A673 (cell line): Measurements from ENCODE around the gene OBP2B. TPM values are rescaled to one million over a fixed set of nuclear protein-coding genes. Genes with fewer than 3 reads are reported as not detected.

Source experiments
- BruUV-seq: library from RNA; stranded (reverse); fragments of 400-500 nt; replicated peaks from 2 replicates; lab custom pipeline; 2021; lab: Mats Ljungman, UMichigan
- CTCF ChIA-PET: fragments of 300-600 bp; sonication (Branson Sonifier 250); formaldehyde crosslinking; loops from one replicate; lab custom pipeline; 2022; ENCODE audit warnings: antibody characterized with exemption; lab: Charles Lee
- POLR2A ChIA-PET: fragments of 300-600 bp; sonication (Branson Sonifier 250); formaldehyde crosslinking; loops from one replicate; lab custom pipeline; 2022; ENCODE audit warnings: antibody characterized with exemption; ENCODE audit not compliant: low non-redundant PET; lab: Charles Lee
- DNase-seq: peaks from one replicate; pipeline ENCODE4 v3.0.0-alpha.2; 2015; ENCODE audit warnings: low spot score
- H3K27ac ChIP-seq: fragments of 200-600 bp; sonication (generic); 2 replicates; pipeline ENCODE4 v1.5.1; 2016; ENCODE audit warnings: mixed run types, low read depth, mild to moderate bottlenecking, mixed read lengths, antibody characterized with exemption, low read length; ENCODE audit not compliant: poor library complexity, severe bottlenecking
- H3K27me3 ChIP-seq: fragments of 200-600 bp; sonication (generic); replicated peaks from 2 replicates; pipeline ENCODE4 v1.6.1; 2017; ENCODE audit warnings: mixed run types, low read depth, mild to moderate bottlenecking, mixed read lengths, antibody characterized with exemption, low read length; ENCODE audit not compliant: insufficient read depth, poor library complexity
- H3K36me3 ChIP-seq: fragments of 200-600 bp; sonication (generic); 2 replicates; pipeline ENCODE4 v1.6.1; 2016; ENCODE audit warnings: mixed run types, mild to moderate bottlenecking, mixed read lengths, antibody characterized with exemption, low read length; ENCODE audit not compliant: insufficient read depth, poor library complexity, severe bottlenecking
- H3K4me1 ChIP-seq: fragments of 200-600 bp; sonication (generic); 2 replicates; pipeline ENCODE4 v1.6.1; 2017; ENCODE audit warnings: mixed run types, mild to moderate bottlenecking, mixed read lengths, antibody characterized with exemption, low read length; ENCODE audit not compliant: insufficient read depth, poor library complexity, severe bottlenecking
- H3K4me3 ChIP-seq: fragments of 200-600 bp; sonication (generic); 2 replicates; pipeline ENCODE4 v1.5.1; 2016; ENCODE audit warnings: low read depth, mixed run types, mild to moderate bottlenecking, mixed read lengths, low read length; ENCODE audit not compliant: poor library complexity, severe bottlenecking
- H3K9me3 ChIP-seq: fragments of 200-600 bp; sonication (generic); 2 replicates; pipeline ENCODE4 v1.6.1; 2016; ENCODE audit warnings: mixed run types, low read depth, mild to moderate bottlenecking, mixed read lengths, antibody characterized with exemption, low read length; ENCODE audit not compliant: poor library complexity, severe bottlenecking
- EZH2 ChIP-seq: fragments of 200-600 bp; sonication (generic); IDR thresholded peaks from 2 replicates; pipeline ENCODE4 v1.6.1; 2017; ENCODE audit warnings: borderline replicate concordance, low read depth, mild to moderate bottlenecking, mixed read lengths, antibody characterized with exemption, low read length; ENCODE audit not compliant: poor library complexity, severe bottlenecking
- intact Hi-C: fragments of 100-400 bp; cut with micrococcal nuclease; formaldehyde crosslinking; loops from one replicate; pipeline ENCODE4 v1.10.0; 2022; ENCODE audit not compliant: unreplicated experiment
- total RNA-seq: library from RNA; stranded (reverse); gene quantifications from 2 replicates; pipeline ENCODE4 v1.2.3, GENCODE V29; 2021
- TF ChIP-seq, protein P1 (sequence below): fragments of 300-800, 200-600 bp; sonication (generic); conservative IDR thresholded peaks from 2 replicates; pipeline ENCODE4 v1.5.1; 2017; ENCODE audit warnings: low read depth, mild to moderate bottlenecking, antibody characterized with exemption, low read length, moderate library complexity, mixed read lengths

The OBP2B gene
- total RNA-seq, 1 experiment from 2014 or later, result not detected

DNA sequence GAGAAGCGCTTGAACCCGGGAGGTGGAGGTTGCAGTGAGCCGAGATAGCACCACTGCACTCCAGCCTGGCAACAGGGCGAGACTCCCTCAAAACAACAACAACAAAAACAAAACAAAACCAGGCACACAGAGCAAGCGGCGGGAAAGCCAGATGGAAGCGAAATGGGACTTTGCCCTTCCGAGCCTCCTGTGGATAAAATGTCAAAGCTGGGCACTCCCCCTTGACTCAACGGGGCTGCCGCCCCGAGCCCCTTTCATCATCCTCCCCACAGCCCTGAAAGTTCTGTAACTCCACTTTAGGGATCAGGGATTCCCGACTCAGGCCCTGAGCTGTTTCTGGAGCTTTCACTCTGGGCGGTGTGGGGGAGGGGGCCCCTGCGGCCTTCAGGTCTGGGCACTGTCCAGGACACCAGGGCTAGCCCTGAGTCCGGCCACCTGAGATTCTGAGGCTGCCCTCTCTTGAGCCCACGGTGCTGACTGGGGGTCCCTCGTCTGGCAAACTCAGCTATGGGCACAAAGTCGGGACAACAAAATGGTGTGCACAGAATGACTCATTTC is 30.6 kb upstream of the OBP2B start:
- no TSS peak for BruUV-seq
- H3K27ac ChIP-seq, result no peak overlapping the region
- no peaks in the 10 kb centered on the region for H3K27me3 ChIP-seq
- no peaks in the 10 kb centered on the region for H3K36me3 ChIP-seq
- intact Hi-C loops, result no loop called here
- TF ChIP-seq, protein P1, sequence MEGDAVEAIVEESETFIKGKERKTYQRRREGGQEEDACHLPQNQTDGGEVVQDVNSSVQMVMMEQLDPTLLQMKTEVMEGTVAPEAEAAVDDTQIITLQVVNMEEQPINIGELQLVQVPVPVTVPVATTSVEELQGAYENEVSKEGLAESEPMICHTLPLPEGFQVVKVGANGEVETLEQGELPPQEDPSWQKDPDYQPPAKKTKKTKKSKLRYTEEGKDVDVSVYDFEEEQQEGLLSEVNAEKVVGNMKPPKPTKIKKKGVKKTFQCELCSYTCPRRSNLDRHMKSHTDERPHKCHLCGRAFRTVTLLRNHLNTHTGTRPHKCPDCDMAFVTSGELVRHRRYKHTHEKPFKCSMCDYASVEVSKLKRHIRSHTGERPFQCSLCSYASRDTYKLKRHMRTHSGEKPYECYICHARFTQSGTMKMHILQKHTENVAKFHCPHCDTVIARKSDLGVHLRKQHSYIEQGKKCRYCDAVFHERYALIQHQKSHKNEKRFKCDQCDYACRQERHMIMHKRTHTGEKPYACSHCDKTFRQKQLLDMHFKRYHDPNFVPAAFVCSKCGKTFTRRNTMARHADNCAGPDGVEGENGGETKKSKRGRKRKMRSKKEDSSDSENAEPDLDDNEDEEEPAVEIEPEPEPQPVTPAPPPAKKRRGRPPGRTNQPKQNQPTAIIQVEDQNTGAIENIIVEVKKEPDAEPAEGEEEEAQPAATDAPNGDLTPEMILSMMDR, result no peak
- no peak for TF ChIP-seq EZH2
- H3K4me3 ChIP-seq, result no peak overlapping the region
- ChIA-PET POLR2A (no interaction called here), CTCF (no interaction called here)
- H3K9me3 ChIP-seq, result no peaks in the 10 kb centered on the region
- DNase-seq, result no peak
- peaks cover 3% of the 10 kb centered on the region for H3K4me1 ChIP-seq

DNA sequence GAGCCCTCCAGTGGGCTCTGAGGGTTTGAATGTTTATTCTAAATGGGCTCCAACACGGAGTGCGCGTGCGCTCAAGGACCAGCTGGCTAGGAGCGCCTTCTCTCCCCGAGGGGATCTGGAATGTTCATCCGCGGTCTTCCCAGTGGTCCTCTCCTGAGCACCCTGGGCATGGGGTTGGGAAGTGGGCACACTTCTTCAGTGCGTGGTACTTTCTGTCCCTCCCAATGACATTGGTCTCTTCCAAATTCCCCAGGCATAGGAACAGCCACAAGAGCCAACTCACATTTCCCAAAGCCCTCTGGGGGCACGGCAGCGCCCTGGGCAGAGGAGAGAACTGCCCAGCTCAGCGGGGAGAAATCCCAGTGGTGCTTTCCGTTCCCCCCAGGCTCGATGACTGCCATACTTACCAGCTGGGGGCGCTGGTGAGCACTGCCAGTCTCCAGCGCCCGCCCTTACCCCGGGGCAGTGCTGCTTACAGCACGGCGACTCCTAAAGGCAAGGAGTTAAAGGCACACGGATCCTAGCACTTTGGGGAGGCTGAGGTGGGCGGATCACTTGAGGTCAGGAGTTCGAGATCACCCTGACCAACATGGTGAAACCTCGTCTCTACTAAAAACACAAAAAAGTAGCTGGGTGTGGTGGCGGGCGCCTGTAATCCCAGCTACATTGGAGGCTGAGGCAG is 29.9 kb upstream of the OBP2B start:
- no peak overlapping the region for H3K27ac ChIP-seq
- TF ChIP-seq EZH2, result no peak
- TF ChIP-seq, protein P1, result peak; percentile 87
- CTCF ChIA-PET, result no interaction called here

DNA sequence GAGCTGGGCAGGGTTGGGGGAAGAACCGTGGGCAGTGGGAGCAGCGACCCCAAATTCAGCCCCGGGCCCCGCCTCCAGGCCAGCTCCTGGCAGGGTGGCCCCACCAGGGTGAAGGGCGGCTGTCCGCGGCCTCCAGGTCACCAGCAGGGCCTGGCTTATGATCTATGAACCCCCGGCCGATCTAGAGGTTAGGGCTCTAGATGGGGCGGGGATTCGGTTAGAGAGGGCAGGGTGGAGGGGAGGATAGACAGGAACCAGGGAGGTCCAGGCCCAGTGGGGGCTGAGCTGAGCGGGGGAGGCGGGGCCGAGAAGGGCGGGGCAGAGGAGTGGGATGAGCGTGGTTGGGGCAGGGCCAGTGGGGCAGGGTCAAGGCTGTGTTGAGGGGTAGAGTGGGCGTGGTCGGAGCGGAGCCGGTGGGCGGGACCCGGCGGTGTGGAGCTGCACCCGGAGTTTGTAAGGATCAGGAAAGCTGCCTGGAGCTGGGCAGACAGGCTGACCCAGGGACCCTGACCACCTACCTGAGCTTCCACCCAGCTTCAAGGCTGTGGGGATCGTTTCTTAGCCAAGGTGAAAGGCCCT is 29.3 kb upstream of the OBP2B start:
- no peaks in the 10 kb centered on the region for H3K9me3 ChIP-seq
- ChIA-PET CTCF (no interaction called here), POLR2A (no interaction called here)
- peak overlapping the region; percentile 17 for H3K4me3 ChIP-seq
- H3K27ac ChIP-seq, result no peak overlapping the region
- BruUV-seq, result no TSS peak
- no peaks in the 10 kb centered on the region for H3K36me3 ChIP-seq
- intact Hi-C loops, result no loop called here
- peak; percentile 46 for DNase-seq
- peaks cover 3% of the 10 kb centered on the region for H3K4me1 ChIP-seq
- TF ChIP-seq EZH2, result no peak
- TF ChIP-seq, protein P1, result no peak
- H3K27me3 ChIP-seq, result no peaks in the 10 kb centered on the region

More for the DNA sequence above, 29.9 kb upstream of the OBP2B start:
- POLR2A ChIA-PET, result no interaction called here
- H3K9me3 ChIP-seq, result no peaks in the 10 kb centered on the region
- no TSS peak for BruUV-seq
- peaks cover 3% of the 10 kb centered on the region for H3K4me1 ChIP-seq
- peak; percentile 77 for DNase-seq
- no peaks in the 10 kb centered on the region for H3K27me3 ChIP-seq
- H3K4me3 ChIP-seq, result peak overlapping the region; percentile 17
- no peaks in the 10 kb centered on the region for H3K36me3 ChIP-seq
- intact Hi-C loops, result no loop called here
